ENCODE data around the gene SSR3.

SSR3 gene

DNA sequence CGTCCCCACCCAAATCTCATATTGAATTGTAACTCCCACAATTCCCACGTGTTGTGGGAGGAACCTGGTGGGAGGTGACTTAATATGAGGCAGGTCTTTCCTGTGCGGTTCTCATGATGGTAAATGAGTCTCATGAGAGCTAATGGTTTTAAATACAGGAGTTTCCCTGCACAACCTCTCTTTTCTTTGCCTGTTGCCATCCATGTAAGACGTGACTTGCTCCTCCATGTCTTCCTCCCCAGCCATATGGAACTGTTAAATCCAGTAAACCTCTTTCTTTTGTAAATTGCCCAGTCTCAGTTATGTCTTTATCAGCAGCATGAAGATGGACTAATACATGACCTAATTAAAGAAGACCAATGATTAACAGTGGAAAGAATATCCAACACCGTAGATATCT lies 56.6 kb downstream of the SSR3 start:
- Histone ChIP-seq H3K4me1 (ENCODE audit: control insufficient read depth in 2 of 2, insufficient read depth in 2 of 2, low read length in 2 of 2) (no peaks in the 10 kb centered on the region), H3K9me3 (ENCODE audit: control insufficient read depth in 2 of 2, low read length in 2 of 2) (peaks cover 0 to 2% of the 10 kb centered on the region in 2 donors)

DNA sequence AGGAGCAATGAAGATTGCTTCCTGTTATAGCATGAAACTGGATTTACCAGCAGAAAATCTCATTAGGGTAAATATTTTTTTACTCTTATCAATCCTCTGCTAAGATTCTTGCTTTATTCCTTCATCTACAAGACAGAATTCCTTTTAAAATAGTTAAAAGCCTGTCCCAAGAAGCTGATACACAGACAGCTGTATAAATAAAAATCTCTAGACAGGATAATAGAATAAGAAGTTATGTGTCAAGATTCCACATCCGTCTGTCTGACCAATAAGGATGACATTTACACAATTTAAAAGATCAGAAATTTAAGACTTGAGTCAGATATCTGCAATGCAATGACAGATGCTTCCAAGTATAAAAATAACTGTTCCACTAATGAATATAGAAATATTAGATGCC lies 57.6 kb downstream of the SSR3 start:
- no peak overlapping the region for H3K9ac ChIP-seq (ENCODE audit: low read depth in 1 of 2, low read length in 2 of 2)
- H3K27ac ChIP-seq (ENCODE audit: low read depth in 2 of 2, low read length in 2 of 2), result no peak overlapping the region
- H3K36me3 ChIP-seq (ENCODE audit: control insufficient read depth in 2 of 2, insufficient read depth in 2 of 2, low read length in 2 of 2), result no peaks in the 10 kb centered on the region
- no peaks in the 10 kb centered on the region for H3K27me3 ChIP-seq (ENCODE audit: control insufficient read depth in 2 of 2, insufficient read depth in 2 of 2, low read length in 2 of 2)
- no peak overlapping the region for H3K4me3 ChIP-seq (ENCODE audit: low read length in 2 of 2)
- no peaks in the 10 kb centered on the region for H3K4me1 ChIP-seq (ENCODE audit: control insufficient read depth in 2 of 2, insufficient read depth in 2 of 2, low read length in 2 of 2)
- peaks cover 0 to 2% of the 10 kb centered on the region in 2 donors for H3K9me3 ChIP-seq (ENCODE audit: control insufficient read depth in 2 of 2, low read length in 2 of 2)

More for the DNA sequence above, 56.6 kb downstream of the SSR3 start:
- Histone ChIP-seq H3K27me3 (ENCODE audit: control insufficient read depth in 2 of 2, insufficient read depth in 2 of 2, low read length in 2 of 2) (no peaks in the 10 kb centered on the region), H3K27ac (ENCODE audit: low read depth in 2 of 2, low read length in 2 of 2) (no peak overlapping the region), H3K4me3 (ENCODE audit: low read length in 2 of 2) (no peak overlapping the region), H3K9ac (ENCODE audit: low read depth in 1 of 2, low read length in 2 of 2) (no peak overlapping the region), H3K36me3 (ENCODE audit: control insufficient read depth in 2 of 2, insufficient read depth in 2 of 2, low read length in 2 of 2) (no peaks in the 10 kb centered on the region)

DNA sequence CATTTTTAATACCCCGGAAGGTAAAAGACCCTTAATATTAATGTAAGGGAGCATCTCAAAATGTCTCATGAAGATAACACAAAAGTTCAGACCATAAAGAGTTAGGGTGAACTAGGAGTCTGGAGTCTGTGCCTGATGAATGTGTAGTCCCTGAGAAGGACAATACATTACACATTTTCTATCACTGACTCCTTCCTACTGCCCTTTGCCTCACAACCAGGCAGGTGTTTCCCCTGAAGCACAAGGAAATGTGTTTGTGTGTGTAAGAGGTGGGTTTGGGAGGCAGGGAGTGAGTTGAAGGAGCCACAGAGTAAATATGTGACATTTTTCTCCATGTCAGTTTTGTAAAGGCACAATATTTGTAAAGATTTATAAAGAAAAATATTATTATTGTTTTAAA lies 59.1 kb downstream of the SSR3 start:
- no peak overlapping the region for H3K9ac ChIP-seq (ENCODE audit: low read depth in 1 of 2, low read length in 2 of 2)
- no peaks in the 10 kb centered on the region for H3K27me3 ChIP-seq (ENCODE audit: control insufficient read depth in 2 of 2, insufficient read depth in 2 of 2, low read length in 2 of 2)
- no peak overlapping the region for H3K27ac ChIP-seq (ENCODE audit: low read depth in 2 of 2, low read length in 2 of 2)
- H3K4me3 ChIP-seq (ENCODE audit: low read length in 2 of 2), result no peak overlapping the region
- H3K36me3 ChIP-seq (ENCODE audit: control insufficient read depth in 2 of 2, insufficient read depth in 2 of 2, low read length in 2 of 2), result no peaks in the 10 kb centered on the region
- peaks cover 0 to 2% of the 10 kb centered on the region in 2 donors for H3K9me3 ChIP-seq (ENCODE audit: control insufficient read depth in 2 of 2, low read length in 2 of 2)
- no peaks in the 10 kb centered on the region for H3K4me1 ChIP-seq (ENCODE audit: control insufficient read depth in 2 of 2, insufficient read depth in 2 of 2, low read length in 2 of 2)

DNA sequence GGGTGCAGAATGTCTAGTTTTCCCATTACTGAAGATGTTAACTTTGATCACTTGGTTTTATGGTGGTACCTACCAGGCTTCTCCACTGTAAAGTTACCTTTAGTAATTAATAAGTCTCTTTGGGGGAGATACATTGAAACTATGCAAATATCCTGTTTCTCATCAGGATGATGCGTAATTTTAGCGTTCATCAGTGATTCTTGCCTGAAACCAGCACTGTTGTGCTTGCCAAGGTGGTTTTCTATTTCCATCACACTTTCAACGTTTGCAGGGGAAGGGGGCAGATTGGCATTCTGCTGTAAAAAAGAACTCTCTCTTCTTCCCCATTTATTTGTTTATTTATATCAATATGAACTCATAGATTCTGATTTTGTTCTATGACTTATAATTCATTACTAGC lies 61.0 kb downstream of the SSR3 start:
- Histone ChIP-seq H3K27me3 (ENCODE audit: control insufficient read depth in 2 of 2, insufficient read depth in 2 of 2, low read length in 2 of 2) (no peaks in the 10 kb centered on the region), H3K4me3 (ENCODE audit: low read length in 2 of 2) (no peak overlapping the region), H3K36me3 (ENCODE audit: control insufficient read depth in 2 of 2, insufficient read depth in 2 of 2, low read length in 2 of 2) (no peaks in the 10 kb centered on the region), H3K9ac (ENCODE audit: low read depth in 1 of 2, low read length in 2 of 2) (no peak overlapping the region), H3K4me1 (ENCODE audit: control insufficient read depth in 2 of 2, insufficient read depth in 2 of 2, low read length in 2 of 2) (no peaks in the 10 kb centered on the region), H3K9me3 (ENCODE audit: control insufficient read depth in 2 of 2, low read length in 2 of 2) (peaks cover 0 to 2% of the 10 kb centered on the region in 2 donors), H3K27ac (ENCODE audit: low read depth in 2 of 2, low read length in 2 of 2) (no peak overlapping the region)

DNA sequence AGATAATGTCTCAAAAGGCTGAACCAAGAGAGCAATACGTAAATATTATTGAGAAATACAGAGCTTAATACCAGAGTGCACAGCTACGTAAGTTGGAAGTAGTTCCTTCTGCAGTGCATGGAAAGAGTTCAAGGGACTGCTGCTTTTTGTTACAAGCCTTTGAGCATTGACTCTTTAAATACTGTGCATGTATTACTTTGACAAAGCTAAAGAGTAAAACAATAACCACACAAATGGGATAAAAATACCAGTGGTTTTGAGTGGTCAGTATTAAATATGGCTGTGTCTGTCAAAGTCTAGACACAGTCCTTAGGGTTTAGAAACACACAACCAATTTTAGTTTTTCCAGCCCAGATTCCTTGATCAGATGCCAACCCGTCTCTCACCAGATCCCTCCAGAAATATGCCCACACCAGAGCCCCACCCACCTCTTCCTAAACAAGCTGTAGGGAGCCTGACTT lies 62.1 kb downstream of the SSR3 start:
- H3K4me1 ChIP-seq (ENCODE audit: control insufficient read depth in 2 of 2, insufficient read depth in 2 of 2, low read length in 2 of 2), result no peaks in the 10 kb centered on the region
- no peaks in the 10 kb centered on the region for H3K9me3 ChIP-seq (ENCODE audit: control insufficient read depth in 2 of 2, low read length in 2 of 2)
- no peaks in the 10 kb centered on the region for H3K36me3 ChIP-seq (ENCODE audit: control insufficient read depth in 2 of 2, insufficient read depth in 2 of 2, low read length in 2 of 2)
- no peak overlapping the region for H3K9ac ChIP-seq (ENCODE audit: low read depth in 1 of 2, low read length in 2 of 2)
- no peaks in the 10 kb centered on the region for H3K27me3 ChIP-seq (ENCODE audit: control insufficient read depth in 2 of 2, insufficient read depth in 2 of 2, low read length in 2 of 2)
- H3K27ac ChIP-seq (ENCODE audit: low read depth in 2 of 2, low read length in 2 of 2), result no peak overlapping the region
- no peak overlapping the region for H3K4me3 ChIP-seq (ENCODE audit: low read length in 2 of 2)

DNA sequence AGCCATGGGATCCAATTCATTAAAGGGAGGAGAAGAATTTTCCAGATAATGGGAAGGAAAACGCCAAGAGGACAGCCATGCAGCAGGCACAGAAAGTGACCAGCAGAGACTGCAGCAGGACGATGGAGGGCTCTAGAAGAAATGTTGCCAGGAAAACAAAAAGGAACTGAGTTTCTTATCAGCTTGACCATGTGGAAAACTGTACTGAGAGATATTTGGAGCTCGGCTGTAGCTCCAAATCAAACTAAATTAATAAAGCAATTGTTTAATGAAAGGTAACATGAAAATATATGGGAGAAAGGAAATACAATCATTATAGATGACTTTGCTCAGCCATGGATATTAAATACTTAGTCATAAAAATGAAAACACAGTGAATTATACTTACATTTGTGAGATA lies 63.7 kb downstream of the SSR3 start:
- Histone ChIP-seq H3K9me3 (ENCODE audit: control insufficient read depth in 2 of 2, low read length in 2 of 2) (no peaks in the 10 kb centered on the region), H3K27me3 (ENCODE audit: control insufficient read depth in 2 of 2, insufficient read depth in 2 of 2, low read length in 2 of 2) (no peaks in the 10 kb centered on the region), H3K4me3 (ENCODE audit: low read length in 2 of 2) (no peak overlapping the region), H3K27ac (ENCODE audit: low read depth in 2 of 2, low read length in 2 of 2) (no peak overlapping the region), H3K36me3 (ENCODE audit: control insufficient read depth in 2 of 2, insufficient read depth in 2 of 2, low read length in 2 of 2) (no peaks in the 10 kb centered on the region), H3K4me1 (ENCODE audit: control insufficient read depth in 2 of 2, insufficient read depth in 2 of 2, low read length in 2 of 2) (no peaks in the 10 kb centered on the region), H3K9ac (ENCODE audit: low read depth in 1 of 2, low read length in 2 of 2) (no peak overlapping the region)
